HL-60 (cell line): ENCODE results near the gene MATN3.
"Not testable (repeated sequence)": the region's sequence is repeated elsewhere in the genome, so short reads cannot be mapped to it uniquely, and the experiment has no call there.

Source experiments
- DNase-seq, 2 experiments: peaks; one replicate each; pipeline ENCODE4 v3.0.0-alpha.2; 2010 to 2020; ENCODE audit warnings: low read depth in 1 of 2, low spot score in 1 of 2
- H3K27ac ChIP-seq: fragments of 250-450 bp; sonication (Bioruptor Pico); replicated peaks from 2 replicates; pipeline ENCODE4 v1.5.1; 2020; ENCODE audit warnings: mild to moderate bottlenecking, moderate library complexity
- H3K27me3 ChIP-seq: fragments of 250-450 bp; sonication (Bioruptor Pico); 2 replicates; pipeline ENCODE4 v1.5.1; 2021; ENCODE audit warnings: mild to moderate bottlenecking, moderate library complexity; ENCODE audit not compliant: insufficient read depth, poor library complexity, severe bottlenecking
- H3K4me3 ChIP-seq: replicated peaks from 2 replicates; pipeline ENCODE4 v1.5.1; 2011; ENCODE audit warnings: mild to moderate bottlenecking, control low read depth, low read length; ENCODE audit not compliant: insufficient read depth
- GABPA ChIP-seq: IDR thresholded peaks from 2 replicates; pipeline ENCODE4 v1.6.1; 2012; ENCODE audit warnings: low read depth
- POLR2AphosphoS5 ChIP-seq: IDR thresholded peaks from 2 replicates; pipeline ENCODE4 v1.6.1; 2012; ENCODE audit warnings: low read depth
- SPI1 ChIP-seq: IDR thresholded peaks from 2 replicates; pipeline ENCODE4 v1.6.1; 2012; ENCODE audit warnings: low read depth, mild to moderate bottlenecking, borderline replicate concordance
- TF ChIP-seq, protein P1 (sequence below): IDR thresholded peaks from 2 replicates; pipeline ENCODE4 v1.6.1; 2012; ENCODE audit warnings: low read depth; ENCODE audit not compliant: insufficient replicate concordance
- TF ChIP-seq, protein P2 (sequence below): IDR thresholded peaks from one replicate; pipeline ENCODE4 v1.5.1; 2011; ENCODE audit warnings: low read length, control low read depth, inconsistent platforms; ENCODE audit not compliant: insufficient read depth

Gene MATN3

DNA sequence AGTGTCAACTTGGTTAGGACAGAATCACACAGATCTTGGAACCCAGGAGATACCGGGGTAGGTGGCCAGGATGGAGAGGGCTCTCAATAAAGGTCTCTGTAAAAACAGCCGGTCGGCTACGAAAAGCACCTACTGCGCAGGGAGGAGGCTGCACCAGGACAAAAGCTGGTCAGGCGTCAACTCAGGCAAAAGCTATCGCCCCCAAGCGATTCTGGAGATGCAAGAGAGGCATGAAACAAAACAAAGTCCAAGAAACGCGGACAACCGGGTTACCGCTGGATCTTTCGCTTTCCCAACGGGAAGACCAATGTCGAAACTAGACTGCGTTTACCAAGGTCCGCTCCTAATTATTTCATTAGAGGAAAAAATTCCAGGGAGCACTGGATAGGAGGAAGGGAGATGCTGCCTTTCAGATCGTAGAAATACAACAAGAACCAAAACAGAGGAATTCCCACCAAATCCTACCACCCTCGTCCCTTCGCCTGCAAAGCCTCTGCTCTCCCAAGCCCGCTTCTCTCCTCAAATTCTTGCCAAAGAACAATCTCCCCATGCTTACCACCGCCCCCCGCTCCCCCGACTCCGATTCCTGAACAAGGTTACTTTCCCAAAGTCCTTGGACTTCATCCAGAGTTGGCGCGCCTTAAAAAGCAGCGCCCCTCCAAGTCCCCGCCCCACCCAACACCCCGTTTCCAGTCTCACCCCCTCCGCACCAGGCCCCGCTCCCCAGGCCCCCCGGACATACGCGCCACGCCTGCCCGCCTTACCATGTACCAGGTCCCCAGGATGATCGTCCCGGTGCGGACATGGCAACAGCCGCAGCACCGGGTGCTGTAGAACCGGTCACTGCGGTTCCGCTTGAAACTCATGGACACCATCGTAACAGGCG lies 38.4 kb upstream of the MATN3 start:
- TF ChIP-seq, protein P1, sequence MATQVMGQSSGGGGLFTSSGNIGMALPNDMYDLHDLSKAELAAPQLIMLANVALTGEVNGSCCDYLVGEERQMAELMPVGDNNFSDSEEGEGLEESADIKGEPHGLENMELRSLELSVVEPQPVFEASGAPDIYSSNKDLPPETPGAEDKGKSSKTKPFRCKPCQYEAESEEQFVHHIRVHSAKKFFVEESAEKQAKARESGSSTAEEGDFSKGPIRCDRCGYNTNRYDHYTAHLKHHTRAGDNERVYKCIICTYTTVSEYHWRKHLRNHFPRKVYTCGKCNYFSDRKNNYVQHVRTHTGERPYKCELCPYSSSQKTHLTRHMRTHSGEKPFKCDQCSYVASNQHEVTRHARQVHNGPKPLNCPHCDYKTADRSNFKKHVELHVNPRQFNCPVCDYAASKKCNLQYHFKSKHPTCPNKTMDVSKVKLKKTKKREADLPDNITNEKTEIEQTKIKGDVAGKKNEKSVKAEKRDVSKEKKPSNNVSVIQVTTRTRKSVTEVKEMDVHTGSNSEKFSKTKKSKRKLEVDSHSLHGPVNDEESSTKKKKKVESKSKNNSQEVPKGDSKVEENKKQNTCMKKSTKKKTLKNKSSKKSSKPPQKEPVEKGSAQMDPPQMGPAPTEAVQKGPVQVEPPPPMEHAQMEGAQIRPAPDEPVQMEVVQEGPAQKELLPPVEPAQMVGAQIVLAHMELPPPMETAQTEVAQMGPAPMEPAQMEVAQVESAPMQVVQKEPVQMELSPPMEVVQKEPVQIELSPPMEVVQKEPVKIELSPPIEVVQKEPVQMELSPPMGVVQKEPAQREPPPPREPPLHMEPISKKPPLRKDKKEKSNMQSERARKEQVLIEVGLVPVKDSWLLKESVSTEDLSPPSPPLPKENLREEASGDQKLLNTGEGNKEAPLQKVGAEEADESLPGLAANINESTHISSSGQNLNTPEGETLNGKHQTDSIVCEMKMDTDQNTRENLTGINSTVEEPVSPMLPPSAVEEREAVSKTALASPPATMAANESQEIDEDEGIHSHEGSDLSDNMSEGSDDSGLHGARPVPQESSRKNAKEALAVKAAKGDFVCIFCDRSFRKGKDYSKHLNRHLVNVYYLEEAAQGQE = no peak
- TF ChIP-seq POLR2AphosphoS5 = no peak
- TF ChIP-seq GABPA = no peak
- TF ChIP-seq, protein P2, sequence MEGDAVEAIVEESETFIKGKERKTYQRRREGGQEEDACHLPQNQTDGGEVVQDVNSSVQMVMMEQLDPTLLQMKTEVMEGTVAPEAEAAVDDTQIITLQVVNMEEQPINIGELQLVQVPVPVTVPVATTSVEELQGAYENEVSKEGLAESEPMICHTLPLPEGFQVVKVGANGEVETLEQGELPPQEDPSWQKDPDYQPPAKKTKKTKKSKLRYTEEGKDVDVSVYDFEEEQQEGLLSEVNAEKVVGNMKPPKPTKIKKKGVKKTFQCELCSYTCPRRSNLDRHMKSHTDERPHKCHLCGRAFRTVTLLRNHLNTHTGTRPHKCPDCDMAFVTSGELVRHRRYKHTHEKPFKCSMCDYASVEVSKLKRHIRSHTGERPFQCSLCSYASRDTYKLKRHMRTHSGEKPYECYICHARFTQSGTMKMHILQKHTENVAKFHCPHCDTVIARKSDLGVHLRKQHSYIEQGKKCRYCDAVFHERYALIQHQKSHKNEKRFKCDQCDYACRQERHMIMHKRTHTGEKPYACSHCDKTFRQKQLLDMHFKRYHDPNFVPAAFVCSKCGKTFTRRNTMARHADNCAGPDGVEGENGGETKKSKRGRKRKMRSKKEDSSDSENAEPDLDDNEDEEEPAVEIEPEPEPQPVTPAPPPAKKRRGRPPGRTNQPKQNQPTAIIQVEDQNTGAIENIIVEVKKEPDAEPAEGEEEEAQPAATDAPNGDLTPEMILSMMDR = no peak
- TF ChIP-seq SPI1 = no peak
- Histone ChIP-seq H3K27ac (peak overlapping the region; percentile 93), H3K27me3 (no peaks in the 10 kb centered on the region), H3K4me3 (peak overlapping the region; percentile 72)
- DNase-seq = peak in 1 of 2 experiments; percentile 36

DNA sequence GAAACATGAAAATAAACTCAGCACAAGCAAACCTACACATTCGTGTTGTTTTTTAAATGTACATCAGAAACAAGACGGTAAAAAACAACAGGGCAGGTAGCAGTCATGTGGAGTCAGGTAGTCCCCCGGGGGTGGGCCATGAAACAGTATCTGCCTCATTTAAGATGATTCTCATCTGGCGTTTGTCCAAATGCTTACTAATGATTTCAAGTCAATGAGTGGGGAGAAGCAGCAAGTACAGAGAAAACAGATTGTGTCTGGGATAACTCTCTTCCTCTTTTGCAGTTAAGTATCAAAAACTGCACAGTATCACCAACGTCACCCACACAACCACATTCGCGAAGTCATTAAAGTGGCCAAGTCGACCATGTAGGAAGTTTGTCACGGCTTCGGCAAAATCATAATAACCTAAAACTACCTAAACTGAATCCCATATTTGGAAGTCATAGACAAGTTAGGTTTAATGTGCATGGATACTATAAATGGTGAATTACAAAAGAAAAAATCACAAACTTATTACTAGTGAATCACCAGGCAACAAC lies 37.7 kb upstream of the MATN3 start:
- no peaks in the 10 kb centered on the region for H3K27me3 ChIP-seq
- H3K4me3 ChIP-seq = peak overlapping the region; percentile 72
- H3K27ac ChIP-seq = peak overlapping the region; percentile 93

DNA sequence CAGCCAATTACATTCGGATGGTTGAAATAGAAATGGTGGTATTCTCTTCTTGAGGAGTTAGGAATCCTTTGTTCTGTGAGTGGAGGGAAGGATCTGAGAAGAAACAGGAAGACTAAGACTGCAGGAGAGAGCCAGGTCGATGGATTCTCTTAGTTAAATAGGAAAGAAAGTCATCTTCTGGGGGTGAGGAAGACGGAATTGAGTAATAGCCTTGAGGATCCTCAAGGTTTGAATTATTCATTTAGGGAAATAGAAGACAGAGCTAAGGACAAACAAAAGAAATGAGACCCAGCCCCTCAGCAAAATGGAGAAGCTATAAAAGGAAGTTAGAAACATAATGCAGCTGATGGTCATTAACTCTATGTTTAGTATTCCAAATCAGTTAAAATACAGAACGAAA lies 37.2 kb upstream of the MATN3 start:
- peak in 1 of 2 experiments; percentile 43 for DNase-seq
- H3K27me3 ChIP-seq = no peaks in the 10 kb centered on the region
- TF ChIP-seq GABPA (no peak), SPI1 (no peak), POLR2AphosphoS5 (no peak)
- H3K4me3 ChIP-seq = peak overlapping the region; percentile 72
- peak overlapping the region; percentile 93 for H3K27ac ChIP-seq

More for the DNA sequence above, 37.7 kb upstream of the MATN3 start:
- TF ChIP-seq SPI1 (peak; percentile 95), GABPA (no peak)
- DNase-seq = peak; percentile 52 to 71

DNA sequence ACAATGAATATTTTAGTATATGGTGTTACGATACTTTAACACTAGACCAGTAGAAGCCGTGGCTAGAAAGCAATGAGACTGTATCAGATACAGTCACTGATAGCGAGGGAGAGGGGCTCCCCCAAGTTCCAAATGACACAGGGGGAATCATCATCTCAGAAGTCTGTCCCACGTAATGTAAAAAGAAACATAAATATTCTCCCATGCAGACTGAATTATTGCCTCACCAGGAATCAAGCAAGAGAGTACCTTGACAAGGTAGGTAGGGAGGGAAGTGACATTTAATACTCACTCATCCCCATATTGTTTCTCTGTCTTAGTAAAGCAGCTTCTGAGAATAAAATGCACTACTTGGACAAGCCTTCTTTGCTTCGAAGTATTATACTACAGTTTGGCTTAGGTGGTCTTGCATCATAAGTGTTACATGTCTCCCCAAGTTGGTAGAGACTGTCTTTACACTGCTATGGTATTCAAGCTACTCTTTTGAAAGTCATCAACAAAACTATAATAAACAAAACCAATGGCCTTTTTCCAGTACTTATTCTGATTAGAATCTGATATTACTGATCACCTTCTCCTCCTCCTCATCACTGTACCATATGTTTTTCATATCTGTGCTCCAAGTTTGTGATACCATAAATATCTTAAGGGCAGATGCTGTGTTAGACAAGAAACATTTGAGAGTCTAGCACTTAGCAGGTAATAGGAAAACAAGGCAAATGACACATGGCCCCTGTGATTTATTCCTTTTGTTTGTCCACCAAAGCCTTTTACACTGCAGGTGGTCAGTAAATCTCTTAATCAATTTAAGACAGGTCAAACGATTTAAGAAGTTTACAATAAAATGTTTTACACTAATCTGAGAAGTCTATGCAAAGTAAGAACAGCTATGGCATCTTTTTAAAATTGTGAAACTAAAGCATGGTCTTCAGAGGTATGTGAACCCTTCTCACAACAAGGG lies 36.3 kb upstream of the MATN3 start:
- peak overlapping the region; percentile 93 for H3K27ac ChIP-seq

DNA sequence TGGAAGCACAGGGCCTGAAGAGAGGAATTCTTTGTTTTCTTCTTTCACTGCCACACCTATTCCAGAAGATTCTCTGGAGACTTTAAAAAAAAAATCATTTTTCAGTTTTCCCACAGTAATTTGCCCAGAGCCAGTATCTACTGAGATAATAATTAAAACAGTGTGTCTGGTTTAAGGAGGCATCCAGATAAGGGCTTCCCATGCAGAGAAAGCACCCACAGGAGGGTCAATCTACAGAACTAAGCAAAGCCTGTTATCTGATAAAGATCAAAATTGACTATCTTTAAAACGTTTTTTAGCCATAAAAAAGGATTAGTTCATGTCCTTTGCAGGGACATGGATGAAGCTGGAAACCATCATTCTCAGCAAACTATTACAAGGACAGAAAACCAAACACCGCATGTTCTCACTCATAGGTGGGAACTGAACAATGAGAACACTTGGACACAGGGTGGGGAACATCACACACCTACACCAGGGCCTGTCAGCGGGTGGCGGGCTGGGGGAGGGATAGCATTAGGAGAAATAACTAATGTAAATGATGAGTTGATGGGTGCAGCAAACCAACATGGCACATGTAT lies 33.3 kb upstream of the MATN3 start:
- H3K27me3 ChIP-seq, DNase-seq, H3K27ac ChIP-seq, H3K4me3 ChIP-seq: not testable (repeated sequence)

More for the DNA sequence above, 36.3 kb upstream of the MATN3 start:
- Histone ChIP-seq H3K4me3 (peak overlapping the region; percentile 72; the same call in 1 of the 2 replicates), H3K27me3 (no peaks in the 10 kb centered on the region)
- TF ChIP-seq SPI1 = no peak
- TF ChIP-seq, protein P2 = no peak
- TF ChIP-seq POLR2AphosphoS5 = no peak
- TF ChIP-seq GABPA = no peak
- TF ChIP-seq, protein P1 = no peak
- DNase-seq = no peak
